A549 treated with Hydrocortisone at 1 μM for 4 hours (cell line): Measurements from ENCODE around the gene MTNR1A. TPM values are rescaled to one million over a fixed set of nuclear protein-coding genes. Genes with fewer than 3 reads are reported as not detected.

Experiments
- total RNA-seq: library from RNA; stranded (reverse); fragments of 200-300 nt; extraction: Qiagen RNA extraction; gene quantifications from 5 replicates; pipeline ENCODE4 v1.2.3, GENCODE V29; 2022

The MTNR1A gene
- 0.33 to 0.60 TPM (median 0.43 TPM) in 5 replicates for total RNA-seq

DNA sequence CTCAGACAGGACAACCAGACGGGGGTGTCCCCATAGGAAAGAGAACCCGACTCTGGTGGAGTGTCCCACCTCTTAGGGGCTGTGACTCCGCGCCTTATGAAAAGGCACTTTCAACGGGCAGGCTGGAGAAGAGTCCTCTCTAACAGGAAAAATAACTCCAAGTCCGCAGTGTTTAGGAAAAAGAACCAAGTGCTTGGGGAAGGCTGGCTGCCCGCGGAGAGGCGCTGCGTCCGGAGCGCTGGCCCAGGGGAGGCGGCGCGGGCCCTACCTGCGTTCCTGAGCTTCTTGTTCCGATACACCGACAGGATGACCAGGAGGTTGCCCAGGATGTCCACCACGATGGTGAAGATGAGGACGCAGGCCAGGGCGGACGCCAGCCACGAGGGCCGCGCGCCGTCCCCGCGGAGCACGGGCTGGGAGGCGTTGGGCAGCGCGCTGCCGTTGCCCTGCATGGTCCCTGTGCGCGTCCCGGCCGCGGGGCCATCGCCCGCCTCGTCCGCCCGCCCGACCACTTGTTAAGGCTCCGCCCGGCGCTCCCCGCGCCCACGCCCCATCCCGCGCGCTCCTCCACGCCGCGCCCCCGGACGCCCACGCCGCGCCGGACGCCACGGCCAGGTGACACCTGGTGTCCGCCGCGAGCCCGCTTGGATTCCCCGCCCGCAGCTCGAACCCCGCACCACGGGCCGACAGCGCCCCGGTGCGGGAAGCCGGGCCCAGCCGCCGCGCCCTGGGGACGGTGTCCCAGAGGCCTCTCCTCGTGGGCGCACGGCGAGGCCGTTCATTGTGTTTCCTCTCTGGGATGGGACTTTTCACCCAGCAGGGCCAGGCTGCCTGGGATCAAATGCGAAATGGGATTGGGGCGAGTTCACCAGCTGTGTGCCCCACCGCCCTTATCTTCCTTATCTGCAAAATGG is at the start of gene MTNR1A:
MTNR1A (minus strand) TSS at position 654 of the 914 bp plus-strand sequence; CDS start at position 452, 202 bp downstream.

Other genes with a start within 250 kb of the MTNR1A start
- 130 to 217 TPM (median 151 TPM) in 5 replicates for gene FAT1, start 168.3 kb upstream of the MTNR1A start, total RNA-seq